K562 (cell line): ENCODE results near the gene WDR81. TPM values are rescaled to one million over a fixed set of nuclear protein-coding genes. Genes with fewer than 3 reads are reported as not detected.

Source experiments
- ATAC-seq: fragments of 200-7000 bp; cut with Tn5 transposase; 3 replicates; pipeline ENCODE4 v1.9.1; 2020; ENCODE audit warnings: moderate library complexity
- BruUV-seq: library from RNA; stranded (reverse); fragments of 400-500 nt; replicated peaks from 2 replicates; lab custom pipeline; 2021; lab: Mats Ljungman, UMichigan
- CTCF ChIA-PET: fragments of 300-600 bp; formaldehyde crosslinking; extraction: SDS; loops from one replicate; lab custom pipeline; 2021; ENCODE audit warnings: low intra/inter-chr PET ratio; lab: Yijun Ruan, JAX
- POLR2A ChIA-PET: fragments of 300-600, 350-650 bp; sonication (Branson Sonifier 250); formaldehyde crosslinking; extraction: SDS; loops from one replicate; lab custom pipeline; 2021; ENCODE audit warnings: antibody characterized with exemption, inconsistent platforms; lab: Yijun Ruan, JAX
- DNase-seq, 4 experiments: peaks; one replicate each; pipeline versions ENCODE4 v3.0.0 to v3.0.0-alpha.2; 2011 to 2018; ENCODE audit warnings: low spot score in 3 of 4, mixed read lengths in 3 of 4; ENCODE audit errors: extremely low read depth in 1 of 4
- FAIRE-seq: peaks from 2 replicates; lab custom pipeline; 2011; peaks lifted over from hg19 to GRCh38; lab: Jason Lieb, UNC
- H2AFZ ChIP-seq: 2 replicates; pipeline ENCODE4 v1.6.0; 2011; ENCODE audit warnings: low read depth, low read length, control low read depth, inconsistent platforms
- H3K27ac ChIP-seq: fragments of 200-600 bp; 3 replicates; pipeline ENCODE4 v1.8.0; 2011; ENCODE audit warnings: low read depth, mild to moderate bottlenecking, control low read depth, inconsistent platforms, low read length, moderate library complexity, mixed read lengths; ENCODE audit errors: extremely low read depth
- H3K27me3 ChIP-seq, 2 experiments: fragments of 300-600 bp in 1 of 2; 2 replicates in 1 of 2; 3 replicates in 1 of 2; pipeline versions ENCODE4 v1.6.0 to v1.8.0; 2011; ENCODE audit warnings: inconsistent platforms in 2 of 2, low read length in 2 of 2, mild to moderate bottlenecking in 1 of 2, mixed read lengths in 1 of 2, moderate library complexity in 1 of 2; ENCODE audit not compliant: control insufficient read depth in 2 of 2, insufficient read depth in 2 of 2
- H3K36me3 ChIP-seq: fragments of 300-600 bp; 3 replicates; pipeline ENCODE4 v1.8.0; 2011; ENCODE audit warnings: mild to moderate bottlenecking, low read length, inconsistent platforms; ENCODE audit not compliant: control insufficient read depth, insufficient read depth
- H3K4me1 ChIP-seq, 2 experiments: fragments of 200-600 bp in 1 of 2; replicated peaks in 1 of 2; 2 replicates in 1 of 2; 3 replicates in 1 of 2; pipeline versions ENCODE4 v1.5.1 to v1.8.0; 2011; ENCODE audit warnings: inconsistent platforms in 2 of 2, low read length in 2 of 2, mild to moderate bottlenecking in 1 of 2, mixed read lengths in 1 of 2, moderate library complexity in 1 of 2; ENCODE audit not compliant: control insufficient read depth in 2 of 2, insufficient read depth in 2 of 2
- H3K4me2 ChIP-seq: 2 replicates; pipeline ENCODE4 v1.6.1; 2011; ENCODE audit warnings: low read length, control low read depth, inconsistent platforms, mixed read lengths; ENCODE audit not compliant: insufficient read depth
- H3K4me3 ChIP-seq: fragments of 200-600 bp; sonication (generic), shearing (Covaris generic); 2 replicates; pipeline ENCODE4 v1.5.1; 2016; ENCODE audit warnings: control low read depth, inconsistent platforms
- H3K79me2 ChIP-seq: fragments of 200-600 bp; 3 replicates; pipeline ENCODE4 v1.8.0; 2011; ENCODE audit warnings: low read length, inconsistent platforms; ENCODE audit not compliant: control insufficient read depth, insufficient read depth
- H3K9ac ChIP-seq, 2 experiments: 2 replicates each; pipeline versions ENCODE4 v1.6.0 to v1.6.1; 2011; ENCODE audit warnings: low read depth in 2 of 2, low read length in 2 of 2, control low read depth in 1 of 2, inconsistent platforms in 1 of 2, mild to moderate bottlenecking in 1 of 2, mixed read lengths in 1 of 2; ENCODE audit not compliant: insufficient read depth in 1 of 2
- H3K9me1 ChIP-seq: one replicate; pipeline ENCODE4 v1.6.0; 2011; ENCODE audit warnings: inconsistent platforms, mild to moderate bottlenecking, low read length, moderate library complexity; ENCODE audit not compliant: control insufficient read depth, insufficient read depth
- H3K9me3 ChIP-seq: replicated peaks from 2 replicates; pipeline ENCODE4 v1.5.1; 2011; ENCODE audit warnings: low read depth, low read length, inconsistent platforms; ENCODE audit not compliant: control insufficient read depth, insufficient read depth
- H4K20me1 ChIP-seq: replicated peaks from 2 replicates; pipeline ENCODE4 v1.6.1; 2011; ENCODE audit warnings: low read length, inconsistent platforms, mixed read lengths; ENCODE audit not compliant: control insufficient read depth, insufficient read depth
- ARID2 ChIP-seq: fragments of 450-650 bp; IDR thresholded peaks from 2 replicates; pipeline ENCODE4 v1.6.1; 2017; ENCODE audit warnings: antibody characterized with exemption, mild to moderate bottlenecking
- MCM3 ChIP-seq: fragments of 450-650 bp; IDR thresholded peaks from 2 replicates; pipeline ENCODE4 v1.6.1; 2016
- WGBS: fragments of 100-300 bp; shearing (Covaris generic); methylation state at CpG from one replicate; pipeline ENCODE4 v1.1.6; 2016; ENCODE audit warnings: low coverage, mixed read lengths; ENCODE audit not compliant: insufficient coverage; ENCODE audit errors: missing lambda C conversion rate; 5-methylcytosine and 5-hydroxymethylcytosine counted together
- in situ Hi-C: fragments of 300-500 bp; cut with MboI; formaldehyde crosslinking; loops from 4 replicates; pipeline ENCODE4 v1.15.0; 2018; ENCODE audit warnings: inconsistent platforms, mixed read lengths
- intact Hi-C: fragments of 100-400 bp; cut with micrococcal nuclease; formaldehyde crosslinking; loops from 2 replicates; pipeline ENCODE4 v1.14.2; 2022
- polyA plus RNA-seq, 8 experiments: library from polyadenylated mRNA; depleted of rRNA in 4 of 8; stranded (reverse) in 5 of 8; unstranded in 3 of 8; fragments of >200 nt; fragmentation: Nextera tagmentation in 2 of 8; fragmentation: Illumina TruSeq in 1 of 8; extraction: Ambion mirVana in 2 of 8; extraction: Trizol in 1 of 8; gene quantifications; 2 replicates each; pipeline versions ENCODE4 v1.2.1 to v1.2.3, GENCODE V29; 2011 to 2014; ENCODE audit warnings: inconsistent platforms in 1 of 8, missing spikeins in 1 of 8
- total RNA-seq, 7 experiments: library from RNA; depleted of rRNA in 6 of 7; stranded (reverse); fragments of >200 nt in 6 of 7; fragmentation: Illumina TruSeq in 2 of 7; extraction: Trizol in 2 of 7; gene quantifications; 2 replicates each; pipeline versions ENCODE4 v1.2.1 to v1.2.3, GENCODE V29; 2011 to 2021; ENCODE audit warnings: low replicate concordance in 1 of 7
- TF ChIP-seq, protein P1 (sequence below): sonication (generic); formaldehyde crosslinking; IDR thresholded peaks from 2 replicates; pipeline ENCODE4 v1.8.0; 2022; ENCODE audit warnings: missing genetic modification reagents, mild to moderate bottlenecking, borderline replicate concordance
- TF ChIP-seq, protein P2 (sequence below): IDR thresholded peaks from 2 replicates; pipeline ENCODE4 v1.6.1; 2016; ENCODE audit warnings: missing genetic modification characterization, missing compliant biosample characterization
- TF ChIP-seq, protein P3 (sequence below): fragments of 450-650 bp; IDR thresholded peaks from 2 replicates; pipeline ENCODE4 v1.6.1; 2016

Gene WDR81
- total and polyA plus RNA-seq, 9 of the 15 experiments (the other 6 are each of a cell fraction or from before 2014, with no cell fraction given), result 0.01 to 17.1 (median 3.3) TPM

DNA sequence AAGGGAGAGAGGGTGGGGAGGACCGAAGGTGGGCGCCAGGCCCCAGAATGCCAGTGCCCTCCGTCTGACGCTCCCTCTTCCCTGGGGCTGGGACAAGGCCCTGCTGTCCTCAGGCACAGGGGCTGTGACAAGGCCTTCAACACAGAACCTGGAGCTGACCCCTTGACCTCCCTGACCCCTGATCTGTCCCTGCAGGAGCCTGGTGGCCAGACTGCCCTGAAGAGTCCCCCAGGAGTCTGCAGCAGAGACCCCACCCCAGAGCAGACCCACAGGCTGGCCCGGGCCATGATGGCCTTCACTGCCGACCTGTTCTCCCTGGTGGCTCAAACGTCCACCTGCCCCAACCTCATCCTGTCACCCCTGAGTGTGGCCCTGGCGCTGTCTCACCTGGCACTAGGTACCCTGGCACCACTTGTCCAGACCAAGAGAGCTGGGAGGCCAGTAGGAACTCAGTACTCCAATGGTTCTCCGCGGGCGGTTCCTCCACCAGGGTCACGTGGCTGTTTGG lies 21.1 kb downstream of the WDR81 start:
- 57% methylated on average over 7 of the region's 12 CpGs for WGBS
- no peak for DNase-seq
- no peaks in the 10 kb centered on the region for H3K79me2 ChIP-seq
- TF ChIP-seq, protein P1, sequence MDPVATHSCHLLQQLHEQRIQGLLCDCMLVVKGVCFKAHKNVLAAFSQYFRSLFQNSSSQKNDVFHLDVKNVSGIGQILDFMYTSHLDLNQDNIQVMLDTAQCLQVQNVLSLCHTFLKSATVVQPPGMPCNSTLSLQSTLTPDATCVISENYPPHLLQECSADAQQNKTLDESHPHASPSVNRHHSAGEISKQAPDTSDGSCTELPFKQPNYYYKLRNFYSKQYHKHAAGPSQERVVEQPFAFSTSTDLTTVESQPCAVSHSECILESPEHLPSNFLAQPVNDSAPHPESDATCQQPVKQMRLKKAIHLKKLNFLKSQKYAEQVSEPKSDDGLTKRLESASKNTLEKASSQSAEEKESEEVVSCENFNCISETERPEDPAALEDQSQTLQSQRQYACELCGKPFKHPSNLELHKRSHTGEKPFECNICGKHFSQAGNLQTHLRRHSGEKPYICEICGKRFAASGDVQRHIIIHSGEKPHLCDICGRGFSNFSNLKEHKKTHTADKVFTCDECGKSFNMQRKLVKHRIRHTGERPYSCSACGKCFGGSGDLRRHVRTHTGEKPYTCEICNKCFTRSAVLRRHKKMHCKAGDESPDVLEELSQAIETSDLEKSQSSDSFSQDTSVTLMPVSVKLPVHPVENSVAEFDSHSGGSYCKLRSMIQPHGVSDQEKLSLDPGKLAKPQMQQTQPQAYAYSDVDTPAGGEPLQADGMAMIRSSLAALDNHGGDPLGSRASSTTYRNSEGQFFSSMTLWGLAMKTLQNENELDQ, result no peak
- TF ChIP-seq, protein P2, sequence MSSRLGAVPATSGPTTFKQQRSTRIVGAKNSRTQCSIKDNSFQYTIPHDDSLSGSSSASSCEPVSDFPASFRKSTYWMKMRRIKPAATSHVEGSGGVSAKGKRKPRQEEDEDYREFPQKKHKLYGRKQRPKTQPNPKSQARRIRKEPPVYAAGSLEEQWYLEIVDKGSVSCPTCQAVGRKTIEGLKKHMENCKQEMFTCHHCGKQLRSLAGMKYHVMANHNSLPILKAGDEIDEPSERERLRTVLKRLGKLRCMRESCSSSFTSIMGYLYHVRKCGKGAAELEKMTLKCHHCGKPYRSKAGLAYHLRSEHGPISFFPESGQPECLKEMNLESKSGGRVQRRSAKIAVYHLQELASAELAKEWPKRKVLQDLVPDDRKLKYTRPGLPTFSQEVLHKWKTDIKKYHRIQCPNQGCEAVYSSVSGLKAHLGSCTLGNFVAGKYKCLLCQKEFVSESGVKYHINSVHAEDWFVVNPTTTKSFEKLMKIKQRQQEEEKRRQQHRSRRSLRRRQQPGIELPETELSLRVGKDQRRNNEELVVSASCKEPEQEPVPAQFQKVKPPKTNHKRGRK, result no peak
- TF ChIP-seq MCM3, result no peak
- TF ChIP-seq, protein P3, sequence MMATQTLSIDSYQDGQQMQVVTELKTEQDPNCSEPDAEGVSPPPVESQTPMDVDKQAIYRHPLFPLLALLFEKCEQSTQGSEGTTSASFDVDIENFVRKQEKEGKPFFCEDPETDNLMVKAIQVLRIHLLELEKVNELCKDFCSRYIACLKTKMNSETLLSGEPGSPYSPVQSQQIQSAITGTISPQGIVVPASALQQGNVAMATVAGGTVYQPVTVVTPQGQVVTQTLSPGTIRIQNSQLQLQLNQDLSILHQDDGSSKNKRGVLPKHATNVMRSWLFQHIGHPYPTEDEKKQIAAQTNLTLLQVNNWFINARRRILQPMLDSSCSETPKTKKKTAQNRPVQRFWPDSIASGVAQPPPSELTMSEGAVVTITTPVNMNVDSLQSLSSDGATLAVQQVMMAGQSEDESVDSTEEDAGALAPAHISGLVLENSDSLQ, result no peak
- no peak for TF ChIP-seq ARID2
- TF ChIP-seq, all 486 proteins: peak for 0
- no TSS peak for BruUV-seq
- no peak overlapping the region for H3K4me2 ChIP-seq
- in situ Hi-C loops, result no loop called here
- ATAC-seq, result no peak
- H3K27ac ChIP-seq, result no peak overlapping the region
- H3K9ac ChIP-seq, result peak overlapping the region in 1 of 2 experiments; percentile 45; a peak in 2 of 4 replicates
- H3K4me1 ChIP-seq, result peaks cover 0 to 21% of the 10 kb centered on the region in 2 experiments; a peak in 2 of 5 replicates
- H3K4me3 ChIP-seq, result no peak overlapping the region
- no peak for FAIRE-seq
- H3K9me3 ChIP-seq, result no peaks in the 10 kb centered on the region
- no peaks in the 10 kb centered on the region for H3K9me1 ChIP-seq
- H4K20me1 ChIP-seq, result no peaks in the 10 kb centered on the region
- H2AFZ ChIP-seq, result no peak overlapping the region
- intact Hi-C loops, result no loop called here
- ChIA-PET POLR2A (no interaction called here), CTCF (no interaction called here)
- H3K27me3 ChIP-seq, result peaks cover 5 to 12% of the 10 kb centered on the region in 2 experiments; a peak in 4 of 5 replicates
- H3K36me3 ChIP-seq, result no peaks in the 10 kb centered on the region
